Parathyroid adenoma (tissue), 2 donors: ENCODE measurements around the gene OSBPL1A.
A peak's percentile ranks its signal among the peaks of the same experiment; 100 is the strongest.

Experiments
- H2AFZ ChIP-seq: fragments of 300-600 bp; sonication (generic); one replicate; pipeline ENCODE4 v1.7.0; 2017; ENCODE audit warnings: antibody characterized with exemption, mild to moderate bottlenecking
- H3K27ac ChIP-seq: fragments of 300-600 bp; sonication (generic); one replicate; pipeline ENCODE4 v1.7.0; 2017
- H3K27me3 ChIP-seq: fragments of 300-600 bp; sonication (generic); one replicate; pipeline ENCODE4 v1.7.0; 2017; ENCODE audit warnings: low read length; ENCODE audit not compliant: control insufficient read depth, insufficient read depth
- H3K36me3 ChIP-seq: fragments of 300-600 bp; sonication (generic); one replicate; pipeline ENCODE4 v1.7.0; 2017; ENCODE audit warnings: low read length; ENCODE audit not compliant: control insufficient read depth, insufficient read depth
- H3K4me1 ChIP-seq: fragments of 300-600 bp; sonication (generic); one replicate; pipeline ENCODE4 v1.7.0; 2017; ENCODE audit warnings: control low read depth
- H3K4me2 ChIP-seq: fragments of 300-600 bp; sonication (generic); one replicate; pipeline ENCODE4 v1.7.0; 2017; ENCODE audit warnings: low read length
- H3K4me3 ChIP-seq: fragments of 300-600 bp; sonication (generic); one replicate; pipeline ENCODE4 v1.7.0; 2017; ENCODE audit warnings: low read depth, low read length
- H3K79me2 ChIP-seq: fragments of 300-600 bp; sonication (generic); one replicate; pipeline ENCODE4 v1.7.0; 2017; ENCODE audit warnings: control low read depth
- H3K9ac ChIP-seq: fragments of 300-600 bp; sonication (generic); one replicate; pipeline ENCODE4 v1.7.0; 2017; ENCODE audit warnings: mild to moderate bottlenecking
- H3K9me3 ChIP-seq: fragments of 300-600 bp; sonication (generic); one replicate; pipeline ENCODE4 v1.7.0; 2017; ENCODE audit warnings: low read length; ENCODE audit not compliant: control insufficient read depth
- TF ChIP-seq, protein P1 (sequence below): fragments of 300-600 bp; sonication (generic); IDR thresholded peaks from one replicate; pipeline ENCODE4 v1.7.0; 2017; ENCODE audit warnings: antibody characterized with exemption, mild to moderate bottlenecking
- donor health status: primary hyperparathyroidism.

The OSBPL1A gene

GRCh38 chr18:24138789-24139616 lies 258.6 kb downstream of the OSBPL1A start, which contains the start of gene CABYR:
CABYR (plus strand) TSS chr18:24139062; CDS start chr18:24143115, 4,053 bp downstream.
- Histone ChIP-seq H3K27ac (no peak within 1 kb of the TSS), H3K27me3 (no peaks in the 10 kb centered on the region), H3K4me1 (no peaks in the 10 kb centered on the region), H3K4me2 (peak within 1 kb of the TSS; percentile 73), H3K9ac (no peak within 1 kb of the TSS), H3K36me3 (no peaks in the 10 kb centered on the region), H3K9me3 (no peaks in the 10 kb centered on the region), H2AFZ (peak within 1 kb of the TSS; percentile 90), H3K4me3 (peak within 1 kb of the TSS; percentile 42), H3K79me2 (no peaks in the 10 kb centered on the region)
- TF ChIP-seq, protein P1, sequence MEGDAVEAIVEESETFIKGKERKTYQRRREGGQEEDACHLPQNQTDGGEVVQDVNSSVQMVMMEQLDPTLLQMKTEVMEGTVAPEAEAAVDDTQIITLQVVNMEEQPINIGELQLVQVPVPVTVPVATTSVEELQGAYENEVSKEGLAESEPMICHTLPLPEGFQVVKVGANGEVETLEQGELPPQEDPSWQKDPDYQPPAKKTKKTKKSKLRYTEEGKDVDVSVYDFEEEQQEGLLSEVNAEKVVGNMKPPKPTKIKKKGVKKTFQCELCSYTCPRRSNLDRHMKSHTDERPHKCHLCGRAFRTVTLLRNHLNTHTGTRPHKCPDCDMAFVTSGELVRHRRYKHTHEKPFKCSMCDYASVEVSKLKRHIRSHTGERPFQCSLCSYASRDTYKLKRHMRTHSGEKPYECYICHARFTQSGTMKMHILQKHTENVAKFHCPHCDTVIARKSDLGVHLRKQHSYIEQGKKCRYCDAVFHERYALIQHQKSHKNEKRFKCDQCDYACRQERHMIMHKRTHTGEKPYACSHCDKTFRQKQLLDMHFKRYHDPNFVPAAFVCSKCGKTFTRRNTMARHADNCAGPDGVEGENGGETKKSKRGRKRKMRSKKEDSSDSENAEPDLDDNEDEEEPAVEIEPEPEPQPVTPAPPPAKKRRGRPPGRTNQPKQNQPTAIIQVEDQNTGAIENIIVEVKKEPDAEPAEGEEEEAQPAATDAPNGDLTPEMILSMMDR = no peak

DNA sequence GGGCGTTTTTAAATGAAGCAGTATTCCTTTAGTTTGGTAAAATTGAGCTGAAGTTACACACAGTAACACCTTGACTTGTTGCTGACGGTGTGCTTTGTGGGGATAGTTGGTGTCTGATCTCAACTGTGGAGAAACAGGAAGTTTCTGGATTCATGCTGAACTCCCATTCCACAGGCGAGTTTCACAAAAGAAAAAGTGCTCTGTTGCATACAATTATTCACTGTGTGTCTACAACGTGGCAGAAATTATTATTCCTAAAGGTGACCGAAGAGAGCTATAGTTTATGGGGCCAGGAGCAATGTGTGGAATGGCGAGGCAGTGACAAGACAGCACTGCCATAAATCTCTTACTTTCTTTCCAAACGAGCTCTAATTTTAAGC lies 259.2 kb downstream of the OSBPL1A start:
- peak overlapping the region; percentile 73 for H3K4me2 ChIP-seq

DNA sequence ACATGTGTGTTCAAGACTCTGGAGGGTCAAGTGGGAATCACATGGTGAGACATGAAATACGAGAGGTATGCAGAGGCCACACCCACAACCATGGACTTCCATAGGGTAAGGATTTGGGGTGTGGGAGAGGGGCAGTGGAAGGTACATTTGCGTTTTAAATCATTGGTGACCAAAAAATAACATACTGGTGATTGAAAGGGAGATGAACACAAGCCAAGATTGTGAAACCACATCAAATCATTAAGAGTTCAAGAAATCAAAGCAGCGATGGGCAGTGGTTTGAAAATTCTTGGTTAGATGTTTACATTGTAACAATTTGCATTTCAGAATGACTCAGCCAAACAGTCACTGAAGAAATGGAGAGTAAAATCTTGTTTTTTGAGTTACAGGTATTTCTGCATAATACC lies 260.7 kb downstream of the OSBPL1A start:
- Histone ChIP-seq H3K4me1 (no peaks in the 10 kb centered on the region), H3K27ac (no peak overlapping the region), H3K9ac (no peak overlapping the region), H3K4me3 (no peak overlapping the region), H2AFZ (no peak overlapping the region), H3K4me2 (no peak overlapping the region), H3K36me3 (no peaks in the 10 kb centered on the region), H3K79me2 (no peaks in the 10 kb centered on the region), H3K27me3 (no peaks in the 10 kb centered on the region), H3K9me3 (no peaks in the 10 kb centered on the region)
- TF ChIP-seq, protein P1 = no peak

More for the DNA sequence above, 259.2 kb downstream of the OSBPL1A start:
- Histone ChIP-seq H3K4me3 (peak overlapping the region; percentile 42), H3K4me1 (no peaks in the 10 kb centered on the region), H3K9me3 (no peaks in the 10 kb centered on the region), H3K9ac (no peak overlapping the region), H3K27ac (no peak overlapping the region), H2AFZ (peak overlapping the region; percentile 90), H3K27me3 (no peaks in the 10 kb centered on the region), H3K36me3 (no peaks in the 10 kb centered on the region), H3K79me2 (no peaks in the 10 kb centered on the region)
- TF ChIP-seq, protein P1 = no peak

DNA sequence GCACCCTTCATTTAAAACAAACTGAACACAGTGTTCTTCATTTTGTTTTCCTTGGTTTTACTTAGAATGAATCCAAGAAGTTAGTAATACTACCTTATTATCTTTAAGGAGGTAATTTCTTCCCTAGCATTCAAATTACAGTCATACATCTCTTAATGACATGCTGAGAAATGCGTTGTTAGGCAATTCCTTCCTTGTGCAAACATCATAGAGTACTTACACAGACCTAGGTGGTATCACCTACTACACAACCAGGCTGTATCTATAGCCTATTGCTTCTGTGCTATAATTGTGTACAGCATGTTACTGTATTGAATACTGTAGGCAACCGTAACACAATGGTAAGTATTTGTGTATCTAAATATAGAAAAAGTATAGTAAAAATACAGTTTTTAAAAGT lies 267.1 kb downstream of the OSBPL1A start:
- no peak overlapping the region for H3K4me3 ChIP-seq
- no peaks in the 10 kb centered on the region for H3K36me3 ChIP-seq
- H3K79me2 ChIP-seq = no peaks in the 10 kb centered on the region
- H3K4me1 ChIP-seq = no peaks in the 10 kb centered on the region
- no peak overlapping the region for H3K9ac ChIP-seq
- H3K9me3 ChIP-seq = no peaks in the 10 kb centered on the region
- no peak overlapping the region for H3K27ac ChIP-seq
- no peaks in the 10 kb centered on the region for H3K27me3 ChIP-seq
- TF ChIP-seq, protein P1 = no peak
- no peak overlapping the region for H2AFZ ChIP-seq
- H3K4me2 ChIP-seq = no peak overlapping the region

- TF ChIP-seq, protein P1 = no peak
- Histone ChIP-seq H3K4me3 (no peak overlapping the region), H2AFZ (no peak overlapping the region), H3K9ac (no peak overlapping the region), H3K27ac (no peak overlapping the region), H3K4me2 (no peak overlapping the region), H3K36me3 (no peaks in the 10 kb centered on the region), H3K79me2 (no peaks in the 10 kb centered on the region), H3K9me3 (no peaks in the 10 kb centered on the region), H3K27me3 (no peaks in the 10 kb centered on the region), H3K4me1 (no peaks in the 10 kb centered on the region)
Measured at GRCh38 chr18:24128700-24129099, 268.9 kb downstream of the OSBPL1A start.
